ENCODE results near the gene ELMO1.
"Not testable (repeated sequence)": the region's sequence is repeated elsewhere in the genome, so short reads cannot be mapped to it uniquely, and the experiment has no call there.

Gene ELMO1

DNA sequence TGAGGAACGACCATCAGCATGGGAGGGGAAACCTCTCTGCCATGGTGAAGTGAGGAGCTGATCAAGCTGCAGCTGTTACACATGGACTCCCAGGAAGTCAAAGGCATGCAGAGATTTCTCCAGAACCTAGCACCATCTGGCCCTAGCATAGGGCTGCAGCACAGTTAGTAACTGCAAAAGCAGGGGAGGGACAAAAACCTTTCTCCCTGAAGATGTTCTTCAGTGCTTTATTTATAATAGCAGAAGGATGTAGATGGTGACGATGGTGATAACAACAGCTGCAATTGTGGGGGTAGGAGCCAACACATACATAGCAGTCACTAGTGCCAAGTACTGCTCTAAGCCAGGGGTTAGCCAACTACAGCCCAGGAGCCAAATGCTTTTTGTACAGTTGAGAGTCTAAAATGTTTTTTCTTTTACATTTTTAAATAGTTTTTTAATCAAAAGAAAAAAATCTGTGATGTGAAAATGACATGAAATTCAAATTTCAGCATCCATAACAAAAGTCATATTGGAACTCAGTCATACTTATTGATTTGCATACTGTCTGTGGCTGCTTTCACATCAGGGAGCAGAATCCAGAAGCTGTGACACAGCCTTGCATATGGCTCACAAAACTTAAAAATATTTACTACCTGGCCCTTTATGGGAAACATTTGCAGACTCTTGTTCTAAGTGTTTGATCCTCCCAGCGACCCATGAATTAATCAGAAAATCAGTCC lies 299.5 kb downstream of the ELMO1 start:
- DNase-seq (ENCODE audit: low read depth in 2 of 3, low spot score in 1 of 3), result no peak

GRCh38 chr7:37145682-37146081 lies 303.0 kb downstream of the ELMO1 start:
- no peak for DNase-seq (ENCODE audit: low read depth in 2 of 3, low spot score in 1 of 3)

DNA sequence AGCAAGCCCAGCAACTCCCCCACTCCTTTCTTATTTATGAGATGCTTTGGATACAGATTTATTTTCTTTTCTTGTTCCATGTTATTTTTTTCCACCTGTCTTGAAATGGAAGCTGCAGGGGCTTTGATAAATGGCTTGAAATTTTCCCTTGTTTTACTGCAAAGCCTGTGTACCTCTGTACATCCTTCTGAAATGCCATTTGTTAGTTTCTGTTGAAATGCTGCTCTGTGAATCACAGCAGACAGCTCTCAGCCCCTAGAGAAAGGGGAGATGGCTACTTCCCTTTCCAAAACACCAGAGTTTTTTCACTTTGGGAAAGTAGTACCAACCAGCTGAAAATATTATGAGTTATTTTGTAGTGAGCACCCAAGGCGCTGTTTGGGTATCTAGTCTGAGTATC lies 304.2 kb downstream of the ELMO1 start:
- DNase-seq (ENCODE audit: low read depth in 2 of 3, low spot score in 1 of 3), result no peak

DNA sequence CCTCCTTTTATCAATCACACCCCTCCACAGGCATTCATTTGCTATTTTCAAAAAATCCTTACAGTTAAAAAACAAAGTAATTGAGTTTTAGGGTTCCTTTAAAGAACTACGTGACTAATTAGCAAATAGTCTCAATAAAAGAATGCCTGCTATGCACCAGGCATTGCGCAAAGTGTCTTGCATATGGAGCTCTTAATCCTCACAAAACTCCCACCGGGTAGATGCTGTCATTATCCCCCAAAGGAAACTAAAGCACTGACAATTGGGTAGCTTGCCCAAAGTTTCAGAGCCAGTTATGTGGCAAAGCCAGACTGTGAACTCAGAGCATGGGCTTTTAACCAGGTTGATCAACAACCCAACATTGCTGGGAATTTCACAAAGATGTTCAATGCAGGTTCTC lies 305.7 kb downstream of the ELMO1 start:
- DNase-seq (ENCODE audit: low read depth in 2 of 3, low spot score in 1 of 3), result no peak

GRCh38 chr7:37141742-37142141 lies 306.9 kb downstream of the ELMO1 start:
- no peak for DNase-seq (ENCODE audit: low read depth in 2 of 3, low spot score in 1 of 3)

GRCh38 chr7:37133902-37134301 lies 314.8 kb downstream of the ELMO1 start:
- not testable (repeated sequence) for DNase-seq (ENCODE audit: low read depth in 2 of 3, low spot score in 1 of 3)

GRCh38 chr7:37131855-37132254 lies 316.8 kb downstream of the ELMO1 start:
- DNase-seq (ENCODE audit: low read depth in 2 of 3, low spot score in 1 of 3), result no peak

GRCh38 chr7:37129035-37129425 lies 319.6 kb downstream of the ELMO1 start:
- DNase-seq (ENCODE audit: low read depth in 2 of 3, low spot score in 1 of 3), result no peak

DNA sequence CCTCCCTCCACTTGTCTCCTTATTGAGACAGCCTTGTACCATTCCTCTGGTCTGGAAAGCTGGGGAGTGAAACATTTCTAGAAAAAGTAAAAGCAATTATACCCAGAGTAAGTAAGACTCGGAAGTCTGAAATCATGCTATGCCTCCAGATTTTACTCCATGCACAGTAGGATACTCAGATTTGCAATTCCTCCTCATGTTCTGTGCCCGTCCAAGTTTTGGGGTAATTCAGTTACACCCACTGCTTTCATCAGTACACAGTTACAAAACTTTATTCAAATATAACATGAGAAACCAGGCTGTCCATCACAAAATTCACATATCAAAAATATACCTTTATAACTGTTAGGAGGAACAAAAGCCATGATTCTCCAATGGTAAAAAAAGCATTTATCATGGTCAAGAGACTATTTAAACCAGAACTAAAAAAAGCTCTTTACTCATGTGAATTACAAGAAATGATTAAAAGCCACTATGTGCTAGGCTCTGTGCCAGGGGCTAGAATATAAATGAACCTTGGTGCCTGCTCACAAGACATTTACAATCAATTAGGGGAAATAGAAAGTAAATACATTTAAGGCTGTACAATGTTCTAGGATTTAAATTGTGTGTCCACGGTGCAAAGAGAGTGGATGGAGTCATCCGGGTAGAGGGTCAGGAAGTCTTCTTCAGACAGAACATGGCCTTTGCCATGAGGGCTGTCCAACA lies 320.2 kb downstream of the ELMO1 start:
- no peak for DNase-seq (ENCODE audit: low read depth in 2 of 3, low spot score in 1 of 3)

GRCh38 chr7:37119296-37119860 lies 329.3 kb downstream of the ELMO1 start:
- no peak for DNase-seq (ENCODE audit: low read depth in 2 of 3, low spot score in 1 of 3)

DNA sequence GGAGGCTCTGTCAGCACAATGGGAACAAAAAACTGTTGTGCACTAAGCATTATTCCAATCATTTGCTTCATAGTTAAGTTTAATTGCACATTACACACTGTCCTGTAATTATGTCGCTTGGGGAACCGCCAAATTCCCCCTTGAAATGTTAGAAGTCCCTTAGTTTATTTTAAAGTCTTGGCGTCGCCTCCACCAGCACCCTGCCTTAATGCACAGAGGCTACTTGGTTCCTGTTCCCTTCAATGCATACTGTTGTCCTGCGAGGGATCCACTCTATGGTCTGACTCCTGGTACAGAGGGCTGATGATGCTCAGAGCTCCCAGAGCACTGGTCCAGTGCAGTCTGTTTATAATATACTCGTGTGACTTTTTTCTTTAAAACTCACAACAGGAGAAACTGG lies 330.7 kb downstream of the ELMO1 start:
- no peak for DNase-seq (ENCODE audit: low read depth in 2 of 3, low spot score in 1 of 3)

- no peak for DNase-seq (ENCODE audit: low read depth in 2 of 3, low spot score in 1 of 3)
Measured at GRCh38 chr7:37117292-37117691, 331.4 kb downstream of the ELMO1 start.

- no peak for DNase-seq (ENCODE audit: low read depth in 2 of 3, low spot score in 1 of 3)
Measured at GRCh38 chr7:37116093-37116701, 332.5 kb downstream of the ELMO1 start.

DNA sequence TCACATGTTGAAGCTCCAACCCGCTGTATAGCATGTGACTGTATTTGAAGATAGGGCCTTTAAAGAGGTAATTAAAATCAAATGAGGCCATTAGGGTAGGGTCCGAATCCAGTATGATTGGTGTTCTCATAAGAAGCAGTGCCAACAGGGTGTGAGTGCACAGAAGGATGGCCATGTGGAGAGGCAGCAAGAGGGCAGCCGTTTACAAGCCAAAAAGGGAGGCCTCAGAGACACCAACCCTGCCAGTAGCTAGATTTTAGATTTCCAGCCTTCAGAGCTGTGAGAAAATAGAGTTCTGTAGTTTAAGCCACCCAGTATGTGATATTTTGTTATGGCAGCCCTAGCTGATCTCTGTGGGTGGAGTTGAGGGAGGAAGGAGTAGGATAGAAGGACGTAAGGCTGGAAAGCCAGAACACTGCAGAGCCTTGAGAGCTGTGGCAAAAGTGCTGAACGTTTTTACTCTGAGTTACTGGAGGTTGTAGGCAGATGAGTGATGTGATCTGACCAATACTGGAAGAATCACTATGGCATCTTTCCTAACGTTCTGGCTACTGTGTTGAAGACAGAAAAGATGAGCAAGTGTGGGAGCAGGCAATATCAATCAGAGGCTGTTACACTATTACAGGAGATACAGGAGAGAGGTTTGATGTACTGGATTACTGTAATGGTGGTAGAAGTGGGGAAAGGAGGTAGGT lies 334.9 kb downstream of the ELMO1 start:
- peak in 1 of 3 donors; percentile 13 for DNase-seq (ENCODE audit: low read depth in 2 of 3, low spot score in 1 of 3)

- no peak for DNase-seq (ENCODE audit: low read depth in 2 of 3, low spot score in 1 of 3)
Measured at GRCh38 chr7:37112876-37113275, 335.8 kb downstream of the ELMO1 start.

GRCh38 chr7:37112218-37112617 lies 336.4 kb downstream of the ELMO1 start:
- DNase-seq (ENCODE audit: low read depth in 2 of 3, low spot score in 1 of 3), result no peak

DNA sequence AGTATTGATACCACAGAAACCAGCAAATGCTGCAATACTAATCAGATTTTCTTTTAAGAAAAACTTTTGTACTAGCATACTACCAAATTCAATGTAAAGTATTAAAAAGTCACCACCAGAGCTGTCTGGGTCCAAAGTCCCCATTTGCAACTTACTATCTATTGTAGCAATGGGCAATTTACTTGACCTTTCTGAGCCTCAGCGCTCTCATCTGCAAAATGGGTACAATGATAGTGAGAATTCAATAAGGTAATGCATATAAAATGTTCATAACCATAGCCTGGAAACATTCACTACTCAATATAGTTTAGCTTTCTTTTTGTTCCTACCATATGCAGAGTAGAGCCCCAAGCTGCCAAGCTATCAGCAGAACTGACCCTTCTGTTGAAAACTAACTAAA lies 337.2 kb downstream of the ELMO1 start:
- no peak for DNase-seq (ENCODE audit: low read depth in 2 of 3, low spot score in 1 of 3)

DNA sequence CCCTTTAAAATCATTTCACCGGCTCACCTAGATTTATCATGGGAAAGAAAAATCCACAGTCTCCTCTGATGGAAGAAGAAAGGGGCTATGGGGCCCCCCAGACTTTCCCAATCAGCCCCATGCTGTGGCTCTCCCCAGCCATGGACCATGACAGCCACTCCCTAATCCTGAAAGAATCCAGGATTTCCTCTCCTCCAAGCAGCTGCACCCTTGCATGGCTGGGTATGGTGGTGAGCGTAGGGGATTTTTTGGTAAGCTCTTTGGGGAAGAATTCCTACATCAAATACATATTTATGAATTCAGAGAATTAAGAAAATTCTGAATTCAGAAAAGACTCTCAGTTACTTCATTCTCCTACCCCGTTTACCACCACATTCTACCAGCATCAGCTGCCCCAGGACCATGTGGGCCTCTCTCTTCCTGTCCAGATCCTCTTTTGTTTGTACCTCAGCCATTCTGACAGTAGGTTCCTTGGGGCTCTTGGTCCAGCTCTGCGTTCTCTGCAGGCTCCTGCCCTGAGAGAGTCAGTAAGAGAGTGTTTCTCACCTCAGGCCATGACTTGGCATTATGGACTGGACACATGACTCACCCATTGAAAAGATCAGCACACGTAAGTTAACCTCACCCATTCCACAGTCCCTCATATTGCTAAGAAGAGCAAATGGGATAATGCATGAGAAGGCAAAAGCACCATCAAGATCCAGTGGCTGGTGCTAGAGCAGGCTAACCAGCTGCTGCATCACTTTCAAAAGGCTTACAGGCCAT lies 337.8 kb downstream of the ELMO1 start:
- DNase-seq (ENCODE audit: low read depth in 2 of 3, low spot score in 1 of 3), result no peak

DNA sequence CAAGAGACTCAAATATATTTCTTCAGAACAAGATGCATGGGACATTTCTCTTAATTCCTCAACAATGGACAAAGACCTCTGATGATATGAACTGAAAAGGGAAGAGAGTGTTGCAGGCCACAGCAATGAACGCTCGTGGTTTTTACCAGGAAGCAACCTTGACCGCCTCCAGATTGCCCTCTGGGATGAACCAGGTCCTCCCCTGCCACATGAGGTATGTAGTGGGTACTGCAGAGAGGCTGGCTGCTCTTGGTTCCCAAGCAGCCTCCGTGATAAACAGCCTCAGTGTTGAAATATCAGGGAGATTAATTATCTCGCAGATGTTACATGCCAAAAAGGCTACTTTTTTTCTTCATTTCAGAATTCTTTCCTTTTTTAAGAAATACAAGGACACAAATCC lies 338.8 kb downstream of the ELMO1 start:
- DNase-seq (ENCODE audit: low read depth in 2 of 3, low spot score in 1 of 3), result no peak

GRCh38 chr7:37109016-37109683 lies 339.5 kb downstream of the ELMO1 start:
- no peak for DNase-seq (ENCODE audit: low read depth in 2 of 3, low spot score in 1 of 3)
